NT2/D1 (cell line): ENCODE measurements around the gene ZNF500.

ENCODE experiments used
- SUZ12 ChIP-seq: IDR thresholded peaks from 2 replicates; pipeline ENCODE4 v1.6.1; 2011; ENCODE audit not compliant: insufficient read length, insufficient read depth; ENCODE audit errors: extremely low read depth
- ZNF274 ChIP-seq: IDR thresholded peaks from 2 replicates; pipeline ENCODE4 v1.6.1; 2011; ENCODE audit warnings: mild to moderate bottlenecking, low read depth, low read length

DNA sequence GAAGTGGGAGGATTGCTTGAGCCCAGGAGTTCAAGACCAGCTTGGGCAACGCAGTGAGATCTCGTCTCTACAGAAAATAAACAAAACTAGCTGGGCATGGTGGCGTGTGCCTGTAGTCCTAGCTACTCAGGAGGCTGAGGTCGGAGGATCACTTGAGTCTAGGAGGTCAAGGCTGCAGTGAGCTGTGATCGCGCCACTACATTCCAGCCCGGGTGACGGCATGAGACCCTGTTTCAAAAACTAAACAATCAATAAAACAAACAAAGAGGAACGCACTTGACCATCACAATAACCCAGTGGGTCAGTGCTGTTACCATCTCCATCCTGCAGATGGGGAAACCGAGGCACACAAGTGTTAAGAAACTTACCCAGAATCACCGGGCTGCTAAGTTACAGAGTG, 13.7 kb downstream of the ZNF500 start:
- no peak for TF ChIP-seq ZNF274
- no peak for TF ChIP-seq SUZ12
